Measurements from ENCODE around the gene MED6. TPM values are rescaled to one million over a fixed set of nuclear protein-coding genes. Genes with fewer than 3 reads are reported as not detected.
A peak's percentile ranks its signal among the peaks of the same experiment; 100 is the strongest.

The MED6 gene, protein sequence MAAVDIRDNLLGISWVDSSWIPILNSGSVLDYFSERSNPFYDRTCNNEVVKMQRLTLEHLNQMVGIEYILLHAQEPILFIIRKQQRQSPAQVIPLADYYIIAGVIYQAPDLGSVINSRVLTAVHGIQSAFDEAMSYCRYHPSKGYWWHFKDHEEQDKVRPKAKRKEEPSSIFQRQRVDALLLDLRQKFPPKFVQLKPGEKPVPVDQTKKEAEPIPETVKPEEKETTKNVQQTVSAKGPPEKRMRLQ
- total RNA-seq (ENCODE audit: insufficient read depth, low replicate concordance): 57.1 TPM

- peak; percentile 97 for DNase-seq (ENCODE audit: low spot score)
Observed at GRCh38 chr14:70600382-70601157, at the start of gene MED6. Gene MED6 (minus strand): TSS chr14:70600655. CDS start chr14:70600637, 18 bp downstream.

- DNase-seq (ENCODE audit: low spot score): no peak
Observed at GRCh38 chr14:70649803-70650202, 49.3 kb upstream of the MED6 start.

GRCh38 chr14:70648346-70648745, 47.9 kb upstream of the MED6 start:
- DNase-seq (ENCODE audit: low spot score): no peak

GRCh38 chr14:70646705-70647104, 46.2 kb upstream of the MED6 start:
- no peak for DNase-seq (ENCODE audit: low spot score)

GRCh38 chr14:70645892-70646291, 45.4 kb upstream of the MED6 start:
- no peak for DNase-seq (ENCODE audit: low spot score)

DNA sequence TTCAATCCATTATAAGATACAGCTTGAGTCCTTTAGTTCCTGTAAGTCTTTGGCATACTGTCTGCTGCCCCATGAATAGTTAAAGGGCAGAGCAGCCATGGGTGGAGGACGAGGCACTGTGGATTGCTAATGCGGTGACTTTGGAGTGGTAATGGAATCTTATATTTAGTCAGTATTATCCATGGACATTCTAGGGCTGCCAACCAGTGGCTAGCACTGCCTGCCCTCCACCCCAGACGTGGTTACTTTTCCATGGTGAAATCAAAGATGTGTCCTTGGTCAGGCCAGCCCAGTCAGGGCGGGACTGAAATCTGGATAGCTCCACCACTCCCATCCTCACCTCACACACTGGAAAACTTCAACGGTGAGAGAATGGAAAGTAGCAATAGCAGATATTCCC, 43.5 kb upstream of the MED6 start:
- no peak for DNase-seq (ENCODE audit: low spot score)

- DNase-seq (ENCODE audit: low spot score): no peak
Observed at GRCh38 chr14:70642303-70643235, 42.1 kb upstream of the MED6 start.

DNA sequence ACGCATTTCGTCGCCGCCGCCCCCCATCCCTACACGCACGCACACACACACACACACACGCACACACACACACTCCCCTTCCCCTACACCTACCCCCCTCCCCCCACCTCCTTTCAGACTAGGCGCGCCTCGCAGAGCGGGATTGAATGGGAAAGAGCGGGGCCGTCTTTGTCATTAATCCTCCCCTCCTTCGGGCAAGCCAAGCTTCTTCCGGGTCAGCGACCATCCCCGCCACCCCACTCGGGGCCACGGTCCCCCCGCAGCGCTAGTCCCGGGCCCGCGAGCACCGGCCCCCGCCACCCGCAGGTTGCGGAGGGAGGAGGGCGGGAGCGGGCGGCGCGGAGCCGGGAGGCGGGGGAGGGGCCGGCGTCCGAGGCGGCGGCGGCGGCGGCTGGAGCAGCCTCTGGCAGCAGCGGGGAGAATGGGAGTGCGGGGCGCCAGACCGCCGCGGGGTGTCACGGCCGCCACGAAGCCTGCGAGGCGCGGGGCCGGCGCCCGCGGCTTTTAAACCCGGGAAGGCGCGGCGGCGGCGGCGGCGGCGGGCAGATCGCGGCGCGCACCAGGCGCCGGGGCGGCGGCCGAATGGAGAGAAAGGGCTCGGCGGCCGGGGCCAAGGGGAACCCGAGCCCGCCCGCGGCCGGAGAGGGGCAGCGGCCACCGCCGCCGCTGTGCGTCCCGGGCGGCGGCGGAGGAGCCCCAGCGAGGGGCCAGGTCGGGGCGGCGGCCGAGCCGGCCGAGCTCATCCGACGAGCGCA, 41.3 kb upstream of the MED6 start, which contains the start of gene TTC9:
Gene TTC9 (plus strand): TSS at position 369 of the 755 bp plus-strand sequence. CDS start 214 bp downstream, at position 583.
- DNase-seq (ENCODE audit: low spot score): no peak

DNA sequence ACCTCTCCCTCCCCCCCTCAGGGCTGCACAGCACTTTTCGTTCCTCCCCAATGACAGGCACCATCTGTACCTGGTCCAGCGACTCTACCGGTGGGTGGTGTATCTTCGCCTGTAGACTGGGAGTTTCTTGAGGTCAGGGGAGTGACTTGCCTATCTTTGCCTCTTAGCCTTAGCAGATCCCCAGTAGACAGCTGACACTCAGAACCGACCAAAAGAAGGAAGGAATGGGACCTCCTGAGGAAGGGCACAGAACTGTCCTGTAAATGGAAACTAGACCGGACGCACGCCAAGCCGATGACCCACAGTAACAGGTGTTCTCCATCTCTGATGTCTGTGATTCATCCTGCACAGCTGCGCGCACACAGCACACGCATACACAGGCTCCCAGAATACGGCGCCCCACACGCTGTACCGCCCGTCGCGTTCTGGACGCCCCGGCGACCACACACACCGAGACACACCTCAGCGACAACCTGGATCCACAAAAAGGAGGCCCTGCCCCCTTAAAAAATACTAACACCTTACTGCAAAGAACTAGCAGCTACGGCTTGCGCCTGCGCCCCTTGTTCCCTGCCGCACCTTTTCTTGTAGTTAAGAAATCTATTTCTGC, 40.6 kb upstream of the MED6 start:
- no peak for DNase-seq (ENCODE audit: low spot score)

GRCh38 chr14:70638416-70638815, 38.0 kb upstream of the MED6 start:
- DNase-seq (ENCODE audit: low spot score): no peak

GRCh38 chr14:70635971-70636595, 35.6 kb upstream of the MED6 start:
- DNase-seq (ENCODE audit: low spot score): no peak

DNA sequence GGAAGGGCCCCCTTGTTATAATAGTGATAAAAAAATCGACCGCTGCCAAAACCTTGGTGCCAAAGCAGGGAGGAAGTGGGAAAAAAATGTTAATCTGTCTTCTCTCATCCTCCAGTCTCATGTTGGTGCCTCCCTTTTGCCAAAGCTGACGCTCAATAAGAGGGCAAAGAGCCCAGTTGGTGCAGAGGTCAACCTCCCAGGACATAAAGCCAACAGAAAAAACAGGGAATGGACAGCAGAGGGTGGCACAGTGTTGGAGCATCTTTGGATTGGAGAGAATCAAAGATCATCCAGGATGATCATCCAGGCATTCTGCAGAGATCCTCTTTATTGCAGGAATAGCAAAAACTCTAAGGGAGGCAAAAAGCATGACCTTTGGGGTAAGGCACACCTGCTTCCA, 31.5 kb upstream of the MED6 start:
- no peak for DNase-seq (ENCODE audit: low spot score)

- DNase-seq (ENCODE audit: low spot score): no peak
Observed at GRCh38 chr14:70624972-70625371, 24.5 kb upstream of the MED6 start.

DNA sequence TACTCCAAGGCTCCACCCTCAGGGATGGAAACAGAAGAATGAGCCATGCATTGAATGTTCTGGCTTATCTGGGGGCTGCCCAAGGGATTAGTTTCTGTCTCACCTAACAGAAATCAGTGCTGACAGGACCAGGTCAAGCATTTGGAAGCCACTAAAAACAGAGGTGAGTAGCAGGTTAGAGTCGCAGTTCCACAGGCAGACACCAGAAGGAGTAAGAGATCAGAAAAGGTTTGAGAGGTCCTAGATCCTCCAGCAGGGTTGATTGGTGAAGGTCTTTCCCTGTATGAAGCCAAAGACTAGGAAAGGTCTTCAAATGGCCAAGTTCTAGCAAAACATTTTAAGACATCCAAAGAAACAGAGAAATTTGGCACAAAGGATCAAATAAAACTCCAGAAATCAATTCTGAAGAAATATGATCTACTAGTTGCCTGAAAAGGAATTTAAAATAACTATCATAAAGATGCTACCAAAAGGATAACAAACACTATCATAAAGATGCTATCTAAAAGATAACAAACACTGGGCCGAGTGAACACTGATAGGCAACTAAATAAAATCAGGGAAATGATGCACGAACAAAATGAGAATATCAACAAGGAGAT, 21.8 kb upstream of the MED6 start:
- DNase-seq (ENCODE audit: low spot score): peak; percentile 11

DNA sequence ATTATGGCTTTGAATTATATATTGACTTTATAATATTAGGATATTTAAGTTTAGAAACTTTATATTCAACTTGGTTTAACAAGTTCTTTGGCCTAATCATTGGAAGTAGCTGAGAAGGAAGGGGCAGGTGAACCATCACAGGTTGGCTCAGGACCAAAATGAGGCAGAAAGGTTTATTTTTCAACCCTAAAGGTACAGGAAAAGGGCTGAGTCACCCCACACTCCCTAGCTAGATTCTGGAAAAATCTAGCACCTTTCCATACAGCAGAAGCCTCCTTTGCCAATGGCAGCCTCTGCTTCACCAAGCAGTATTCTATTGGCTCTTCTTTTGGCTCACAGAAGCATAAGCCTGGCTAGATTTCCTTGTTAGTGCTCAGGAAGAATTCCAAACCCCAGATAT, 19.3 kb upstream of the MED6 start:
- no peak for DNase-seq (ENCODE audit: low spot score)

GRCh38 chr14:70618314-70618713, 17.9 kb upstream of the MED6 start:
- DNase-seq (ENCODE audit: low spot score): no peak

DNA sequence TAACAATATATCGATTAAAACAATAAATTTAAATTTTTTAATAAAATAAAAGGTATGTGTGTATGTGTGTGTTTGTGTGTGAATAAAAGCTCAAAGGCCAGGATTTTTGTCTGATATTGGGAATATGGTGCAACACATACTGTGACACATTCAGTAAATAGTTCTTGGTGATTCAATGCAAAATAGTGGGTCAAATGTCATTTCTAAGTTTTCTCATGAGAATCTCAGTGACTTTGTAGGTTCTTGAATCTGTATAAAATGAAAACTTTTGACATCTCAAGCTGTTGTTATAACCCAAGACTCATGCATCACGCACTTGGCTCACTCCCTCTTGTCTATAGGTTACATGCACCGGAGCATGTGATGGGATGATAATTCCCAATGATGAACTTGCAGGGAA, 16.2 kb upstream of the MED6 start:
- DNase-seq (ENCODE audit: low spot score): no peak

GRCh38 chr14:70611216-70611615, 10.8 kb upstream of the MED6 start:
- DNase-seq (ENCODE audit: low spot score): no peak

GRCh38 chr14:70602254-70602653, 1.8 kb upstream of the MED6 start:
- DNase-seq (ENCODE audit: low spot score): no peak

- peak; percentile 21 for DNase-seq (ENCODE audit: low spot score)
Observed at GRCh38 chr14:70601162-70601561, 707 bp upstream of the MED6 start.

Data from umbilical cord (tissue), 2 donors.